OCI-M2 (cell line): Measurements from ENCODE around the gene TMEM79.

ENCODE experiments used
- DNase-seq: peaks from one replicate; lab custom pipeline; 2025; ENCODE audit not compliant: unreplicated experiment; lab: John Stamatoyannopoulos, UW

Gene TMEM79, protein sequence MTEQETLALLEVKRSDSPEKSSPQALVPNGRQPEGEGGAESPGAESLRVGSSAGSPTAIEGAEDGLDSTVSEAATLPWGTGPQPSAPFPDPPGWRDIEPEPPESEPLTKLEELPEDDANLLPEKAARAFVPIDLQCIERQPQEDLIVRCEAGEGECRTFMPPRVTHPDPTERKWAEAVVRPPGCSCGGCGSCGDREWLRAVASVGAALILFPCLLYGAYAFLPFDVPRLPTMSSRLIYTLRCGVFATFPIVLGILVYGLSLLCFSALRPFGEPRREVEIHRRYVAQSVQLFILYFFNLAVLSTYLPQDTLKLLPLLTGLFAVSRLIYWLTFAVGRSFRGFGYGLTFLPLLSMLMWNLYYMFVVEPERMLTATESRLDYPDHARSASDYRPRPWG

DNA sequence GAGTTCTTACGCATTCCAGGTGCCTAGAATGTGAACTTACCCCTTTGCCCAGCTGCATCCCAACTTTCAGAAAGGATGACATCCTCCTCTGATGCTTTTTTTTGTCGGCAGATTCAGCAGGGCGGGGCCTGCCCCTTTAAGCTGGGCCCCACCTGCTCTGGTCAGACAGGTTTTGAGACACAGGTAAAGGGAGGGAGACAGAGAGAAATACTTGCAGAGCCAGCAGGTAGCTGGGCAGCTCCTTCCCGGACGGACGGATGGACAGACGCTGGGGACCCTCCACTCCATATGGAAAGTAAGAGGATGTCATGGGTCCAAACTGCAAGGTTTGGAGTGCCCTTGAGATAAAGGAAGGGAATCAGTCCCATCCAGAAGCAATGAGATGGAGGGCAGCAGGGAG, at the start of gene TMEM79:
TMEM79 (plus strand) TSS at position 214 of the 400 bp plus-strand sequence. CDS start 902 bp downstream, outside the sequence.
- no peak for DNase-seq

DNA sequence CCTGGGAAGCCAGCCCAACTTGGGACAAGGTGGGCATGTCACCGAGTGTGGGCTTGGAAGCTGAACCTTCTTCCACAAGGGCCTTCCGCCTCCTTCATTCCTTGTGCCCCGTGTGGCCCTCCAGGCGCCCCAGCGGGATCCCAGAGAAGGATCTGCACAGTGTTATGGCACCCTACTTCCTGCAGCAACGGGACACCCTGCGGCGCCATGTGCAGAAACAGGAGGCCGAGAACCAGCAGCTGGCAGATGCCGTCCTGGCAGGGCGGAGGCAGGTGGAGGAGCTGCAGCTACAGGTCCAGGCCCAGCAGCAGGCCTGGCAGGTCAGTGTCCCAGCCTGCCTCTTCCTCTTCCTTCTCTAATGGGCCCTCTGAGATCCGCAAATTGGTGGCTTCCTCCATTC, 48.0 kb upstream of the TMEM79 start:
- no peak for DNase-seq

DNA sequence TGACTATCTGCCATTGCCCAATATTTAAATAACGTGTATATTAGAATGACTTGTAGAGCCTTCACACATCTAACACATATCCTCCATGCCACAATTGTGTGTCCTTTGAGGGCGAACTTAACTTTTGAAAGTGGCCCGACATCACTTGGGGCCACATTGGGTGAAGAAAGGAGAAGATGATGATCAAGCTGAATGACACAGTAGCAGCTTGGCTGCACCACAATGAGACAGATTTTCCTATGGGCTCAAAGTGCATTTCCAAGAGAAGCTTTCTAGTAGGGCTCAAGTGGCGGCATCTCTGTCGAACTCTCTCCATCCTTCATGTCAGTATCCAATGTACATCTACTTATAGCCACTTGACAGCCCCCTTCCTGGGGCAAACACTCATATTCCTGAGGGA, 45.9 kb upstream of the TMEM79 start:
- DNase-seq: no peak

DNA sequence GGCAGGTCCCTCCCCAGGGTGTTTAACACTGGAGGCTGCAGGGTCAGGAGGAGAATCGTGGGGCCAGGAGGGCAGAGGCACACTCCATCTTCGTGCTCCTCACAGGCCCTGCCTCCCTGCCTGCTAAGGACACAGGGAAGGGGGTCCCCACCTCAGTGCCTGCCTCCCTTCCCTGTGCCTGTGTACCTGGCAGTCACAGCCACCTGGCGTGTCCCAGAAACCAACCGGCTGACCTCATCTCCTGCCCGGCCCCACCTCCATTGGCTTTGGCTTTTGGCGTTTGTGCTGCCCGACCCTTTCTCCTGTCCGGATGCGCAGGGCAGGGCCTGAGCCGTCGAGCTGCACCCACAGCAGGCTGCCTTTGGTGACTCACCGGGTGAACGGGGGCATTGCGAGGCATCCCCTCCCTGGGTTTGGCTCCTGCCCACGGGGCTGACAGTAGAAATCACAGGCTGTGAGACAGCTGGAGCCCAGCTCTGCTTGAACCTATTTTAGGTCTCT, 42.8 kb upstream of the TMEM79 start:
- no peak for DNase-seq

DNA sequence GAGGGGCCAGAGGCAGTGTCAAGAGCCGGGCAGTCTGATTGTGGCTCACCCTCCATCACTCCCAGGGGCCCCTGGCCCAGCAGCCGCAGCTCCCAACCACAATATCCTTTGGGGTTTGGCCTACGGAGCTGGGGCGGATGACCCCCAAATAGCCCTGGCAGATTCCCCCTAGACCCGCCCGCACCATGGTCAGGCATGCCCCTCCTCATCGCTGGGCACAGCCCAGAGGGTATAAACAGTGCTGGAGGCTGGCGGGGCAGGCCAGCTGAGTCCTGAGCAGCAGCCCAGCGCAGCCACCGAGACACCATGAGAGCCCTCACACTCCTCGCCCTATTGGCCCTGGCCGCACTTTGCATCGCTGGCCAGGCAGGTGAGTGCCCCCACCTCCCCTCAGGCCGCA, 42.2 kb upstream of the TMEM79 start, which contains the start of gene BGLAP:
BGLAP (plus strand) TSS at position 259 of the 400 bp plus-strand sequence; CDS start at position 307, 48 bp downstream.
- no peak for DNase-seq

DNA sequence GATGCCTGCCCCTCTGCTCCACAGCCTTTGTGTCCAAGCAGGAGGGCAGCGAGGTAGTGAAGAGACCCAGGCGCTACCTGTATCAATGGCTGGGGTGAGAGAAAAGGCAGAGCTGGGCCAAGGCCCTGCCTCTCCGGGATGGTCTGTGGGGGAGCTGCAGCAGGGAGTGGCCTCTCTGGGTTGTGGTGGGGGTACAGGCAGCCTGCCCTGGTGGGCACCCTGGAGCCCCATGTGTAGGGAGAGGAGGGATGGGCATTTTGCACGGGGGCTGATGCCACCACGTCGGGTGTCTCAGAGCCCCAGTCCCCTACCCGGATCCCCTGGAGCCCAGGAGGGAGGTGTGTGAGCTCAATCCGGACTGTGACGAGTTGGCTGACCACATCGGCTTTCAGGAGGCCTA, 41.4 kb upstream of the TMEM79 start:
- DNase-seq: no peak

DNA sequence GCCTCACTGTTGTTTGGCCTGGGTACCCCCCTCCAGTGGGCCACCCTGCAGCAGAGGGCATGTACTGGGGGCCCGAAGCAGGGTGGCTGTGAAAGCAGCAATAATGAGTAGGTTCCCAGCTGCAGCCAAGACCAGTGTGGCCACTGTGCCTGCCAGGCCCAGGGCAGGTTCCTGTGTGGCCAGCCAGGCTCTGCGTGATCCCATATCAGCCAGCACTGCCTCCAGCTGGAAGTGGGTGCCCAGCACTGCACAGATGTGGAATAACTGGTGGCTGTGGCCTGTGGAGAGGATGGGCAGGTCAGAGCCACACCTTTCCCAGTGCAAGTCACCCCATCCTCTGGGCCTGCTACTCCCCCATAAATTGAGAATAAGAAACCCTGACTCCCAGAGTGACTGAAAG, 40.0 kb upstream of the TMEM79 start:
- no peak for DNase-seq

DNA sequence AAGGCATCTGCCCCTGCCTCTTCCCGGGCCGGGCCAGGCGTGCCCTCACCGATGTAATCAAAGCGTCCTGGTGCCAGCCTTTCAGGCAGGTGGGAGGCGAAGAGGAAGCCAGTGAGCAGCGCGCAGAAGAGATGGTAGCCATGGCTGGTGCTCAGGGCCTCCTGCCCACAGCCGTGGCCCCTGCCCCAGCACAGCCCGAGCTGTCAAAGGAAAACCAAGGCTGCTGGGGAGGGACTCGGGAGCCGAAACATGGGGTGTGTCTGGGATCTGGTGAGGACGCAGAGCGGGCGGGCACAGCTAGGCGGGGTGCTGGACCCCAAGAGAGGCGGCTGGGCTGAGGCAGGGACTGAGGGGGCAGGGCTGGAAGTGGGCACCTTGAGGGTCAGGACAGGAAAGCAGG, 39.4 kb upstream of the TMEM79 start:
- DNase-seq: no peak

DNA sequence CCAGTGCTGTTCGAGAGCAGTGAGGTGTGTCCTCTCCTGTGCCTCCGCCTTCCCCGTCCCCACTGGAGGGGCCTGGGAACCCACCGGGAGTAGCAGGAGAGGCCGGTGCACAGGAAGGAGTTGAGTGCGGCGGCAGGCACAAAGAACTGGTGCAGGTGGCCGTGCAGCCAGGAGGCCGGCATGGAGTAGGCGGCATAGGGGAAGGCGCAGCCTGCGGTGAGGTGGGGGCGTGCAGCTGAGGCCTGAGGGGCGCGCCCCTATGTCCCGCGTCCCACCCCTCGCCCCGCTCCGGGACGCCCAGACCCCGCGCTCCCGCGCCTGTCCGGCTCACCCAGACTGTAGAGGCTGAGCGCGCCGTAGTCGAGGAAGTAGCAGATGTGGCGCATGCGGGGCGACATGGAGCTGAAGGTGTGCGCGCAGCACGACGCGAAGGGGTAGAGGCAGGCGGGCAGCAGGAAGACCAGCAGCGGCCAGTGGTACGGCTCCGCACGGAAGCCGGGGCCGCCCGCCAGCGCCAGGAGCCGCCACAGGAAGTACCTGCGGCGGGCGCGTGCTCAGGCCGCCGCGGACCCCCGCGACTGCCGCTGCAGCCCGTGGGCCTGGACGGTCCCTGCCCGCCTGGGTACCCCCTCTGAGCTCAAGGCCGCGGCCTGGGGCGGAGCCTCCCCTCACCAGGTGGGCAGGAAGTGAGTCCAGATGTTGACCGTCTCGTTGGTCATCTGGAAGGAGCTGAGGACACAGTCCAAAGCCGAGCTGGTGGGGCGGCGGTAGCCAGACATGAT, 38.5 kb upstream of the TMEM79 start:
- DNase-seq: no peak

DNA sequence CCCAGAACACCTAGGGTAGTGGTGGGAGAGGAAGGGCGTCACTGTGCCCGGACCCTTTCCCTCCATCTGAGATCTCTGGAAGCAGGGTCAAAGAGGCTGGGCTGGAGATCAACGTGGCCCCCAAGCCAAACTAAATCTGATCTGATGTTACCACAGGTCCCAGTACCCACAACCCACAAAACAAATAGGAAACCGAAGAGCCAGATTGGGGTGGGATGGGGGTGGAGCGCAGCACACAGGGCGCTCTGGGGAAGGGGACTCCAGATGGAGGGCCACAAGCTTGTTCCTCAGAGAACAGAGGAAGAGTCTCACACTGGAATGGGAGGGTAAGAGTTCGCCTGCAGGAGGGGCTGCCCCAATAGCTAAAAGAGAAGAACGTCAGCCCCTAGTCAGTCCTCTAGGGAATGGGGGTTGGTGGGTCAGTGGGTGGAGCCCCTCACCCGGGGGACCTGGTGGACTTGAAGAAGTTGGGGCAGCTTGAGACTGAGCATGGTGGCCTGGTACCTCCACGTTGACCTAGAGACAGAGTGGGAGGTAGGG, 37.8 kb upstream of the TMEM79 start:
- no peak for DNase-seq

DNA sequence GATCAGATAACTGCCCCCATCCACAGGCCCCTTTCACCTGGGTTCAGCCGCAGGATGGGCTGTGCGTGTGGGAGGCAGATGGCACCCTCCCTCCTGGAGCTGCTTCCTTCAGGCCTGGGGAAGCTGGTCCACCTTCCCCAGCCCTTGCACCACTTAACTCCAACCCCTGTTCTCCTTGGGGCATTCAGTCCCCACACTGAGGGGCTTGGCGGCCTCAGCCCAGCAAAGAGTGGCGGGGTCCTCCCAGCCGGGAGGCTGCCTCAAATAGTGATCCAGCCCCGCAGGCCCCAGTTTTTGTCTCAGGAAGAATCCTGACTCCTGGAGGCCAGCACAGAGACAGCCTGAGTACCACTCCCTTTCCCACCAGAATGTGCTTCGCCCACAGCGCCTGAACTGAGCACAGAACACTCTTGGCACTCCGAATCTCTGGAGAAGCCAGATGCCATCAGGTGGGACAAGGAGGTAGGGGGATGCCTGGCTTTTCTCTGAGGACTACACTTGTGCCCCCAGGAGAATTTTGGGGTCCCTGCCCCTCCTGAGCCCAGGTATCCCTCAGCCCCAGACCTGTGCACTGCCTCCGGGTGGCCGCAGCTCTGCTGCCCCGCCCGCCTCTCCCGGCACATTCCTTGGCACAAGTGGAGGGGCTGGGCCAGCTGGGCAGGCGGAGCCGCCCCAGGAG, 37.2 kb upstream of the TMEM79 start:
- DNase-seq: no peak

DNA sequence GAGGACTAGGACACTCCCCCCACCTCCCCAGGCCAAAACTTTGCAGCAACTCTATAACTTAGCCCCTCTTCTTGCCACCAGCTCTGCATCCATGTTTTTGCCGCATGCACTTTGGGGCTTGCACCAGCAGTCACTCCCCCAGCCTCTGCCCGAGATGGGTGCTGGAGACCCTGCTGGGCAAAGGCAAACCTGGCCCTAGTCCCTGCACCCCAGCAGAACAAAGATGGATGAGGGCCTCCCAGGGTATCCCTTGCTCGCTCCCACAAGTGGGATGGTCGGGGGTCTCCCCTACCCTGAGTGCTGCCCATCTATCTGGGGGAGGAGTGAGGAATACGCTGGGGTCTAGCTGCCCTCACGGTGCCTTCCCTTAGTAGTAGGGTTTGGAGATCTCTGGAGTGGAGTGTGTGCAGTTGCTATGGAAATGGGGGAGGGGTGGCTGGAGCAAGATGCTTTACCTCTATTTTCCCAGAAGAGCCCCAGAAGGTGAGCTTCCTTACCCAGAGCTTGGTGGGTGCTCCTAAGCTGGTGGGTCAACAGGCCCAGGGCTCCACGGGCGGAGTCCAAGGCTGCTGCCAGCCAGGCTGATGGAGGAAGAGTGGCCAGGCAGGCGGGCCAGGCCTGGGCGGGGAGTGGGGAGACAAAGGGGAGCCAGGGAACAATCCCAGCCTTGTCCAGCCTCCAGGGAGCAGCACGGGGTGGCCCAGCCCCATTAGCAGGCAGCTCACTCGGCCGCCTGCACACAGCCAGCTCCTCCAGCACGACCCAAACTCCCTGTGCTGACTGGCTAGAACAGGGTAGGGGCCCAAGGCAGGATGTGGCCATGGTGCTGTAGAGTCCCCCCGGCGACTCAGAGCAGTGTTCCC, 36.4 kb upstream of the TMEM79 start, which contains the start of gene PAQR6:
PAQR6 (minus strand) TSS at position 597 of the 863 bp plus-strand sequence. CDS start 1,325 bp downstream, outside the sequence.
- DNase-seq: no peak

DNA sequence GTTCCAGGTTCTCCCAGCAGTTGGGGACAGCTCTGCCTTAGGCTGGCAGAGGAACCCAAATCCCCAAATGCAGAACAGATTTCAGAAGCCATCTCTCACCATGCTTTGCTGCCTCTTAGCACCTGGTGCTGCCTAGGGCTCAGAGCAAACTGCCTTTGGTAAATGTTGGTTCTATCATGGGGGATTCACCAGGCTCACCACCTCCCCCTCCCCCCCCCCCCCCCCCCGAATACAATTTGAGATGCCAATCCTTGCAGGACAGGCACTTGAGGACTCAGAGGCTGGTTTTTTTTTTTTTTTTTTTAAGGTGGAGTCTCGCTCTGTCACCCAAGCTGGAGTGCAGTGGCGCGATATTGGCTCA, 35.8 kb upstream of the TMEM79 start:
- DNase-seq: no peak

DNA sequence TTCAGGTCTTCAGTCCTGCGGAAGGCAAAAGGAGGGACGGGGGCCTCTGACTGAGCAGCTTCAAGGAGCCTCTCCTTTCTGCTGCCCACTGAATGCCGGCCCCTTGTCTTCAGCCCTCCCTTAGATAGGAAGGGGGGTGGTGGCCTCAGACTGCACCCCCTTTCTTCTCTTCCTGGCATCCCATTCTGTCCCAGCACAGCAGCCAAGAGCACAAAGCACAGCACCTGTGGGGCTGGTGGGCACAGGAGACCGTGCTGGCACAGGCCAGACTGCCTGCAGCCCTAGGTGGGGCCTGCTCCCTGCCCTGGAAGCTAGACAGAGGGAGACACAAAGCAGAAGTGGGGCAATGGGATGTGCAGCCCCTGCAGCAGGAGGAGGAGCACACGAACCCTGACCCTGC, 34.5 kb upstream of the TMEM79 start:
- no peak for DNase-seq

DNA sequence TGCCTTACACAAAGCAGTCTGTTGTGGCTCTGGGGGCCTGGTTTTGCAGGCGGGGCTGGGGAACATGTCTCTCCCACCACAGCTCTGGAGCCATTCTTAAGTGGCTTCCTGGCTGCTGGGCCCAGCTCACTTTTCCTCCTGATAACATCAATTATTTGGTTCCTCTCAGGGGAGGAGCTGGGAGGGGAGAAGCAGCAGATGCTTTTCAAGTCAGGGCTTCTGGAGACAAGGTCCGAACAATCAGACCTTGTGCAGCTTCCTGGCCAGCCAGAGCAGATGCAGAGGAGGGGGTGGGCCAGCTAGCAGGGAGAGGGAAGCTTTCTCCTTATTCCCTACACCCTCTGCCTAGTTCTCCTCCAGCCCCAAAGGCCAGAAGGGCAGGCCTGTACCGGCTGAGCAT, 32.6 kb upstream of the TMEM79 start:
- DNase-seq: no peak

DNA sequence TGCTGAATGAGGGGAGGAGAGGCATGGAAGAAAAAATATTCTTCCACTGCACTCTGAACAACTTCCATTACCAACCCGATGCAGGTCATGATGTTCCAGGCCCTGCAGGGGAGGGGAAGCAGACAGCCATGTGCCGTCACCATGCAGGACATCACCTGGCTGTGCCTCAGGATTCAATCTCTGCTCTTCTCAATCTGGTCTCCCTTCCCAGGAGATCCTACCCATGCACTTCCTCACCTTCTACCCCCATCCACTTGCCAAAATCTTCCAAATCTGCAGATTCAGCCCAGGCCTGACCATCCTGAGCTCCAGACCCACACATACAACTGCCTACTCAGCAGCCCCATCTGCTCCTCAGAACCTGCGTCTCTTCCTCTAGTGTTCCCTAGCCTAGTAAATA, 30.5 kb upstream of the TMEM79 start:
- no peak for DNase-seq

DNA sequence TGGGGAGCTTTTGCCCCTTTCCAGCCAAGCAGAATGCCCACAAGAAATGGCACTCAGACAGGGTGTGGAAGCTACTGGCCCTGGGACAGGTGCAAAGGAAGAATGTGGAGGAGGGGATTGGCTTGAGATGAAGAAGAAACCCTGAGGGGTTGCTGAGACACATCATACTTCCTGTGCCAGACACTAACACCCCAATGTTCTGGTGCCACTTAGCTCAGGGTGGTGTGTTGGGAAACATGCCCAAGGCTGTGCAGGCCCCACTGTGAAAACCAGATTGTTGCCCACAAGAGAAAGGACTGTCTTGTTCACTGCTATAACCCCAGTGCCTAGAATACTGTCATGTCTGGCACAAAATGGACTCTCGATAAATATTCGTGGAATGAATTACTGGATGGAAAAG, 26.4 kb upstream of the TMEM79 start:
- DNase-seq: no peak

DNA sequence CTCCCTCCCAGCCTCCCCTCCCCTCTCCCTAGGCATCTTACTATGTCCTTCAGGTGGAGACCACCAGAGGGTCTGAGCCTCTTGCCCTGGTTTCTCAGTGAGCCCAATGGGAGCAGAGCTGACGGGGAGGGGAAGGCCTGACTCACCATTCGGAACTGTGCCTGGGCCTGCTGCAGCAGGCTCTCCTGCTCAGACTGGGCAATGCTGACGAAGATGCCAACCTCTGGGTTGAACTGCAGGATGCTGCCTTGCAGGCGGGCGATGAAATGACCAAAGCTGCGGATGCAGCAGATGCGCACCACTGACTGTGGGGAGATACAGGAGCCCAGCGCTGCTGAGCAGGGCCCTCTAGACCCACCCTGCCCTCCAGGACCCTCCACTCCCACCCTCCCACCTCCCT, 25.3 kb upstream of the TMEM79 start:
- DNase-seq: no peak

DNA sequence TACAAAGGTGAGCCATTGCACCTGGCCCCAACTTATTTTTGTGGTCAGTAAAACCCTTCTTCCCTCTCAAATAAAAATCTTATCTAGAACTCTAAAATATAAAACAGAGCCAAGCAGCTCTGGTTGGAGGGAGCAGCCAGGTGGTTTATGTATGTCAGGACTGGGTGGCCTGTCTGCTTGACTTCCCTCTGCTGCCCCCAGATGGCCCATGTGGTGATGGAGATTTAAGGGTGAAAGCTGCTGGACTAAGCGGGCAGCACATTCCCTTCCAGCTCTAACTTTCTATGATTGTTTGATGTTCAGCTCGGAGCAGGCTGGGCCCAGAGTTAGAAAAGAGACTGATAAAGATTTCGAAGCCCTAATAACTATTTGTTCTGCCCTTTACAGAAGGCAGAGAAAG, 24.3 kb upstream of the TMEM79 start:
- no peak for DNase-seq

DNA sequence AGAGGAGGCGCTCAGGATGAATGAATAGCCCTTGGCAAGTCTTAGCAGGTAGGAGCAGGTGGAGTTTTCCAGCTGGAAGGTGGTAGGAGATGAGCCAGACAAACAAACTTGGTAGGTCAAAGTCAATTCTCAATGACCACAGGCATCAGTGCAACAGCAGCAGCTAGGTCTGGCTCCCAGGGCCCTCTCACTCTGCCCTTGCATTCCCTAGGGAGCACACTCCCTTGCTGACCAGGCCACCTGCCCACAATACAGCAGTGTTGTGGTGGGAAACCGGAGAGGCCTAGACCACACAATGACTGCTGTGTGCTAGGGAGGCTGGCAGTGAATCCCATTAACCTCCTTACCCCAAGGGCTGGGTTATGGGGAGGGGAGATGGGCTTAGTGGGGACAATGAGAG, 23.2 kb upstream of the TMEM79 start:
- DNase-seq: no peak
